K562 (cell line): Measurements from ENCODE around the gene CNTF. TPM values are rescaled to one million over a fixed set of nuclear protein-coding genes. Genes with fewer than 3 reads are reported as not detected.
A peak's percentile ranks its signal among the peaks of the same experiment; 100 is the strongest.

Experiments
- ATF1 ChIP-seq, 2 experiments: fragments of 450-650 bp in 1 of 2; IDR thresholded peaks; 2 replicates each; pipeline ENCODE4 v1.6.1; 2016; ENCODE audit warnings: missing compliant biosample characterization in 1 of 2, missing genetic modification characterization in 1 of 2
- HDAC1 ChIP-seq, 2 experiments: fragments of 450-650 bp; IDR thresholded peaks; 2 replicates each; pipeline ENCODE4 v1.6.1; 2016 to 2017; ENCODE audit warnings: inconsistent platforms in 1 of 2, mild to moderate bottlenecking in 1 of 2, moderate library complexity in 1 of 2
- KLF6 ChIP-seq: fragments of 250-450 bp; sonication (Bioruptor Pico); IDR thresholded peaks from 2 replicates; pipeline ENCODE4 v1.4.0; 2020; ENCODE audit warnings: mild to moderate bottlenecking, moderate library complexity, borderline replicate concordance
- MEF2A ChIP-seq: IDR thresholded peaks from 2 replicates; pipeline ENCODE4 v1.6.1; 2011; ENCODE audit warnings: low read depth, mild to moderate bottlenecking, low read length, moderate library complexity; ENCODE audit not compliant: control insufficient read depth
- POLR2A ChIP-seq: fragments of 450-650 bp; conservative IDR thresholded peaks from 2 replicates; pipeline ENCODE4 v1.6.1; 2016
- SIN3A ChIP-seq, 2 experiments: fragments of 150-350 bp in 1 of 2; IDR thresholded peaks; 2 replicates each; pipeline ENCODE4 v1.6.1; 2011 to 2016; ENCODE audit warnings: borderline replicate concordance in 2 of 2, low read depth in 2 of 2, low read length in 2 of 2, mild to moderate bottlenecking in 2 of 2, moderate library complexity in 2 of 2; ENCODE audit not compliant: control insufficient read depth in 1 of 2
- ZBED1 ChIP-seq: IDR thresholded peaks from 2 replicates; pipeline ENCODE4 v1.6.1; 2014
- ZNF263 ChIP-seq: sonication (generic); formaldehyde crosslinking; IDR thresholded peaks from 2 replicates; pipeline ENCODE4 v1.8.0; 2022; ENCODE audit warnings: mild to moderate bottlenecking, missing genetic modification reagents, borderline replicate concordance
- ZNF3 ChIP-seq: fragments of 250-450 bp; sonication (Bioruptor Pico); IDR thresholded peaks from 2 replicates; pipeline ENCODE4 v1.5.0; 2021; ENCODE audit warnings: mild to moderate bottlenecking, moderate library complexity
- ZNF354B ChIP-seq: fragments of 250-450 bp; sonication (Bioruptor Pico); IDR thresholded peaks from 2 replicates; pipeline ENCODE4 v1.4.0; 2020
- polyA plus RNA-seq, 8 experiments: library from polyadenylated mRNA; depleted of rRNA in 4 of 8; stranded (reverse) in 5 of 8; unstranded in 3 of 8; fragments of >200 nt; fragmentation: Nextera tagmentation in 2 of 8; fragmentation: Illumina TruSeq in 1 of 8; extraction: Ambion mirVana in 2 of 8; extraction: Trizol in 1 of 8; gene quantifications; 2 replicates each; pipeline versions ENCODE4 v1.2.1 to v1.2.3, GENCODE V29; 2011 to 2014; ENCODE audit warnings: inconsistent platforms in 1 of 8, missing spikeins in 1 of 8
- total RNA-seq, 7 experiments: library from RNA; depleted of rRNA in 6 of 7; stranded (reverse); fragments of >200 nt in 6 of 7; fragmentation: Illumina TruSeq in 2 of 7; extraction: Trizol in 2 of 7; gene quantifications; 2 replicates each; pipeline versions ENCODE4 v1.2.1 to v1.2.3, GENCODE V29; 2011 to 2021; ENCODE audit warnings: low replicate concordance in 1 of 7
- TF ChIP-seq, protein P1 (sequence below): fragments of 450-650 bp; IDR thresholded peaks from 2 replicates; pipeline ENCODE4 v1.6.1; 2016; ENCODE audit warnings: mild to moderate bottlenecking, moderate library complexity
- TF ChIP-seq, protein P2 (sequence below): fragments of 450-650 bp; IDR thresholded peaks from 2 replicates; pipeline ENCODE4 v1.6.1; 2016; ENCODE audit warnings: borderline replicate concordance
- TF ChIP-seq, protein P3 (sequence below): fragments of 450-650 bp; IDR thresholded peaks from 2 replicates; pipeline ENCODE4 v1.6.1; 2017; ENCODE audit warnings: mild to moderate bottlenecking, moderate library complexity

CNTF gene
- total and polyA plus RNA-seq, 9 of the 15 experiments (the other 6 are each of a cell fraction or from before 2014, with no cell fraction given), result 0.17 to 5.0 (median 2.3) TPM

DNA sequence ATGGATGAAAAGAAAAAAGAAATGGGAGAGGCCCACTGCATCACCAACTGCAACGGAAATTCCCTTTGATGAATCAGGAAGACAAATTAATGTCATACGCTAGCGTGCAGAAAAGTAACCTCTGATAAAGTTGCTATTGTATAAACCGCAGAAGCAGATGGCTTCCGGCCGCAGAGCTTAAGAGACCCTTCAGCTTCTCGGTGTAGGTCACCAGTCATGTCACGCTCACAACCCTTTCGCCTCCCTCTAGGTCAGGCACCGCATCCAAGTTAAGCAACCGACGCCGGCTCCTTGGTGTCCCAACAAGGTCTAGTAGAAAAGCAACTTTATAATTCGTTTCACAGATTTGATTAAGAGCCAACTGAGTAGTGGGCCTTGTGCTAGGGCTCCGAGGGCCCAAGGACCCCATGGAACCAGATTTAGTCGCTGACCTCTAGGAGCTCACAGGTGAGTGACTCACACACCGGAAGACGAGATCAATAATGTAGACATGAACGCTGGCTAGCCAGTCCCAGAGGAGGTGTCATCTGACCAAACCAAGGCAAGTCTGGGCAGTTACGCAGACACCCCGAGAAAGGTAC, 44.8 kb upstream of the CNTF start (continued):
- TF ChIP-seq, protein P1, sequence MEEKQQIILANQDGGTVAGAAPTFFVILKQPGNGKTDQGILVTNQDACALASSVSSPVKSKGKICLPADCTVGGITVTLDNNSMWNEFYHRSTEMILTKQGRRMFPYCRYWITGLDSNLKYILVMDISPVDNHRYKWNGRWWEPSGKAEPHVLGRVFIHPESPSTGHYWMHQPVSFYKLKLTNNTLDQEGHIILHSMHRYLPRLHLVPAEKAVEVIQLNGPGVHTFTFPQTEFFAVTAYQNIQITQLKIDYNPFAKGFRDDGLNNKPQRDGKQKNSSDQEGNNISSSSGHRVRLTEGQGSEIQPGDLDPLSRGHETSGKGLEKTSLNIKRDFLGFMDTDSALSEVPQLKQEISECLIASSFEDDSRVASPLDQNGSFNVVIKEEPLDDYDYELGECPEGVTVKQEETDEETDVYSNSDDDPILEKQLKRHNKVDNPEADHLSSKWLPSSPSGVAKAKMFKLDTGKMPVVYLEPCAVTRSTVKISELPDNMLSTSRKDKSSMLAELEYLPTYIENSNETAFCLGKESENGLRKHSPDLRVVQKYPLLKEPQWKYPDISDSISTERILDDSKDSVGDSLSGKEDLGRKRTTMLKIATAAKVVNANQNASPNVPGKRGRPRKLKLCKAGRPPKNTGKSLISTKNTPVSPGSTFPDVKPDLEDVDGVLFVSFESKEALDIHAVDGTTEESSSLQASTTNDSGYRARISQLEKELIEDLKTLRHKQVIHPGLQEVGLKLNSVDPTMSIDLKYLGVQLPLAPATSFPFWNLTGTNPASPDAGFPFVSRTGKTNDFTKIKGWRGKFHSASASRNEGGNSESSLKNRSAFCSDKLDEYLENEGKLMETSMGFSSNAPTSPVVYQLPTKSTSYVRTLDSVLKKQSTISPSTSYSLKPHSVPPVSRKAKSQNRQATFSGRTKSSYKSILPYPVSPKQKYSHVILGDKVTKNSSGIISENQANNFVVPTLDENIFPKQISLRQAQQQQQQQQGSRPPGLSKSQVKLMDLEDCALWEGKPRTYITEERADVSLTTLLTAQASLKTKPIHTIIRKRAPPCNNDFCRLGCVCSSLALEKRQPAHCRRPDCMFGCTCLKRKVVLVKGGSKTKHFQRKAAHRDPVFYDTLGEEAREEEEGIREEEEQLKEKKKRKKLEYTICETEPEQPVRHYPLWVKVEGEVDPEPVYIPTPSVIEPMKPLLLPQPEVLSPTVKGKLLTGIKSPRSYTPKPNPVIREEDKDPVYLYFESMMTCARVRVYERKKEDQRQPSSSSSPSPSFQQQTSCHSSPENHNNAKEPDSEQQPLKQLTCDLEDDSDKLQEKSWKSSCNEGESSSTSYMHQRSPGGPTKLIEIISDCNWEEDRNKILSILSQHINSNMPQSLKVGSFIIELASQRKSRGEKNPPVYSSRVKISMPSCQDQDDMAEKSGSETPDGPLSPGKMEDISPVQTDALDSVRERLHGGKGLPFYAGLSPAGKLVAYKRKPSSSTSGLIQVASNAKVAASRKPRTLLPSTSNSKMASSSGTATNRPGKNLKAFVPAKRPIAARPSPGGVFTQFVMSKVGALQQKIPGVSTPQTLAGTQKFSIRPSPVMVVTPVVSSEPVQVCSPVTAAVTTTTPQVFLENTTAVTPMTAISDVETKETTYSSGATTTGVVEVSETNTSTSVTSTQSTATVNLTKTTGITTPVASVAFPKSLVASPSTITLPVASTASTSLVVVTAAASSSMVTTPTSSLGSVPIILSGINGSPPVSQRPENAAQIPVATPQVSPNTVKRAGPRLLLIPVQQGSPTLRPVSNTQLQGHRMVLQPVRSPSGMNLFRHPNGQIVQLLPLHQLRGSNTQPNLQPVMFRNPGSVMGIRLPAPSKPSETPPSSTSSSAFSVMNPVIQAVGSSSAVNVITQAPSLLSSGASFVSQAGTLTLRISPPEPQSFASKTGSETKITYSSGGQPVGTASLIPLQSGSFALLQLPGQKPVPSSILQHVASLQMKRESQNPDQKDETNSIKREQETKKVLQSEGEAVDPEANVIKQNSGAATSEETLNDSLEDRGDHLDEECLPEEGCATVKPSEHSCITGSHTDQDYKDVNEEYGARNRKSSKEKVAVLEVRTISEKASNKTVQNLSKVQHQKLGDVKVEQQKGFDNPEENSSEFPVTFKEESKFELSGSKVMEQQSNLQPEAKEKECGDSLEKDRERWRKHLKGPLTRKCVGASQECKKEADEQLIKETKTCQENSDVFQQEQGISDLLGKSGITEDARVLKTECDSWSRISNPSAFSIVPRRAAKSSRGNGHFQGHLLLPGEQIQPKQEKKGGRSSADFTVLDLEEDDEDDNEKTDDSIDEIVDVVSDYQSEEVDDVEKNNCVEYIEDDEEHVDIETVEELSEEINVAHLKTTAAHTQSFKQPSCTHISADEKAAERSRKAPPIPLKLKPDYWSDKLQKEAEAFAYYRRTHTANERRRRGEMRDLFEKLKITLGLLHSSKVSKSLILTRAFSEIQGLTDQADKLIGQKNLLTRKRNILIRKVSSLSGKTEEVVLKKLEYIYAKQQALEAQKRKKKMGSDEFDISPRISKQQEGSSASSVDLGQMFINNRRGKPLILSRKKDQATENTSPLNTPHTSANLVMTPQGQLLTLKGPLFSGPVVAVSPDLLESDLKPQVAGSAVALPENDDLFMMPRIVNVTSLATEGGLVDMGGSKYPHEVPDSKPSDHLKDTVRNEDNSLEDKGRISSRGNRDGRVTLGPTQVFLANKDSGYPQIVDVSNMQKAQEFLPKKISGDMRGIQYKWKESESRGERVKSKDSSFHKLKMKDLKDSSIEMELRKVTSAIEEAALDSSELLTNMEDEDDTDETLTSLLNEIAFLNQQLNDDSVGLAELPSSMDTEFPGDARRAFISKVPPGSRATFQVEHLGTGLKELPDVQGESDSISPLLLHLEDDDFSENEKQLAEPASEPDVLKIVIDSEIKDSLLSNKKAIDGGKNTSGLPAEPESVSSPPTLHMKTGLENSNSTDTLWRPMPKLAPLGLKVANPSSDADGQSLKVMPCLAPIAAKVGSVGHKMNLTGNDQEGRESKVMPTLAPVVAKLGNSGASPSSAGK, result peak; percentile 49; the same call in 1 of the 2 replicates
- no peak for TF ChIP-seq KLF6 (CRISPR knock-in tag)
- TF ChIP-seq ZNF354B (CRISPR knock-in tag), result no peak
- peak in 1 of 2 experiments; percentile 76; a peak in 2 of 4 replicates for TF ChIP-seq HDAC1 (IDR thresholded peaks at IDR 0.05)
- no peak for TF ChIP-seq ATF1 (CRISPR knock-in tag; IDR thresholded peaks at IDR 0.05)
- TF ChIP-seq ATF1 (tag; IDR thresholded peaks at IDR 0.05), result no peak
- TF ChIP-seq ZNF3 (CRISPR knock-in tag), result no peak
- TF ChIP-seq SIN3A (IDR thresholded peaks at IDR 0.05; ENCODE audit: borderline replicate concordance in 2 of 2, control insufficient read depth in 1 of 2, low read depth in 2 of 2, low read length in 2 of 2), result peak in 1 of 2 experiments; percentile 56; a peak in 1 of 4 replicates
- TF ChIP-seq MEF2A, result 0 out of 2 replicates have a peak, but pooled peaks have one; percentile 5
- TF ChIP-seq, protein P2, sequence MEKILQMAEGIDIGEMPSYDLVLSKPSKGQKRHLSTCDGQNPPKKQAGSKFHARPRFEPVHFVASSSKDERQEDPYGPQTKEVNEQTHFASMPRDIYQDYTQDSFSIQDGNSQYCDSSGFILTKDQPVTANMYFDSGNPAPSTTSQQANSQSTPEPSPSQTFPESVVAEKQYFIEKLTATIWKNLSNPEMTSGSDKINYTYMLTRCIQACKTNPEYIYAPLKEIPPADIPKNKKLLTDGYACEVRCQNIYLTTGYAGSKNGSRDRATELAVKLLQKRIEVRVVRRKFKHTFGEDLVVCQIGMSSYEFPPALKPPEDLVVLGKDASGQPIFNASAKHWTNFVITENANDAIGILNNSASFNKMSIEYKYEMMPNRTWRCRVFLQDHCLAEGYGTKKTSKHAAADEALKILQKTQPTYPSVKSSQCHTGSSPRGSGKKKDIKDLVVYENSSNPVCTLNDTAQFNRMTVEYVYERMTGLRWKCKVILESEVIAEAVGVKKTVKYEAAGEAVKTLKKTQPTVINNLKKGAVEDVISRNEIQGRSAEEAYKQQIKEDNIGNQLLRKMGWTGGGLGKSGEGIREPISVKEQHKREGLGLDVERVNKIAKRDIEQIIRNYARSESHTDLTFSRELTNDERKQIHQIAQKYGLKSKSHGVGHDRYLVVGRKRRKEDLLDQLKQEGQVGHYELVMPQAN, result peak; percentile 42; the same call in 1 of the 2 replicates
- TF ChIP-seq POLR2A, result peak; percentile 75
- TF ChIP-seq ZBED1, result 0 out of 2 replicates have a peak, but pooled peaks have one; percentile 31
- TF ChIP-seq ZNF263 (CRISPR knock-in tag), result no peak
- TF ChIP-seq, protein P3, sequence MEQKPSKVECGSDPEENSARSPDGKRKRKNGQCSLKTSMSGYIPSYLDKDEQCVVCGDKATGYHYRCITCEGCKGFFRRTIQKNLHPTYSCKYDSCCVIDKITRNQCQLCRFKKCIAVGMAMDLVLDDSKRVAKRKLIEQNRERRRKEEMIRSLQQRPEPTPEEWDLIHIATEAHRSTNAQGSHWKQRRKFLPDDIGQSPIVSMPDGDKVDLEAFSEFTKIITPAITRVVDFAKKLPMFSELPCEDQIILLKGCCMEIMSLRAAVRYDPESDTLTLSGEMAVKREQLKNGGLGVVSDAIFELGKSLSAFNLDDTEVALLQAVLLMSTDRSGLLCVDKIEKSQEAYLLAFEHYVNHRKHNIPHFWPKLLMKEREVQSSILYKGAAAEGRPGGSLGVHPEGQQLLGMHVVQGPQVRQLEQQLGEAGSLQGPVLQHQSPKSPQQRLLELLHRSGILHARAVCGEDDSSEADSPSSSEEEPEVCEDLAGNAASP, result no peak
